ENCODE results near the gene ARHGAP24. TPM values are rescaled to one million over a fixed set of nuclear protein-coding genes. Genes with fewer than 3 reads are reported as not detected.

The ARHGAP24 gene
- polyA plus RNA-seq, 2 of the 4 experiments (the other 2 are of a cell fraction): 1.7 to 12.1 TPM

DNA sequence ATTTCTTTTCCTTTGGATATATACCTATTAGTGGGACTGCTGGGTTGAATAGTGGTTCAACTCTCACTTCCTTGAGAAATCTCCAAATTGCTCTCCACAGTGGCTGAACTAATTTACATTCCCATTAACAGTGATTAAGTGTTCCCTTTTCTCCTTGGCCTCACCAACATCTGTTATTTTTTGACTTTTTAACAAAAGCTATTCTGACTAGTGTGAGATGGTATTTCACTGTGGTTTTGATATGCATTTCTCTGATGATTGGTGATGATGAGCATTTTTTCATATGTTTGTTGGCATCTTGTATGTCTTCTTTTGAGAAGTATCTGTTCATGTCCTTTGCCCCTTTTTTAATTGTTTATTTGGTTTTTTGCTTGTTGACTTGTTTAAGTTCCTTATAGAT, 471.9 kb downstream of the ARHGAP24 start:
- ChIA-PET CTCF (no interaction called here), POLR2A (no interaction called here)
- ATAC-seq (no peak), FAIRE-seq (no peak), DNase-seq (ENCODE audit: low read depth in 1 of 2, low spot score in 1 of 2) (no peak)
- no peak for TF ChIP-seq ZSCAN20 (CRISPR knock-in tag; IDR thresholded peaks at IDR 0.05)
- TF ChIP-seq POLR2AphosphoS2 (conservative IDR thresholded peaks at IDR 0.05; ENCODE audit: low read length): no peak
- no peak for TF ChIP-seq SREBF2 (IDR thresholded peaks at IDR 0.05)
- TF ChIP-seq HDAC2 (IDR thresholded peaks at IDR 0.05): no peak
- TF ChIP-seq HOXB5 (CRISPR knock-in tag; IDR thresholded peaks at IDR 0.05): no peak
- TF ChIP-seq, protein P1, sequence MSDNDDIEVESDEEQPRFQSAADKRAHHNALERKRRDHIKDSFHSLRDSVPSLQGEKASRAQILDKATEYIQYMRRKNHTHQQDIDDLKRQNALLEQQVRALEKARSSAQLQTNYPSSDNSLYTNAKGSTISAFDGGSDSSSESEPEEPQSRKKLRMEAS (IDR thresholded peaks at IDR 0.05): no peak
- no peak for TF ChIP-seq FOXS1 (CRISPR knock-in tag; IDR thresholded peaks at IDR 0.05)
- TF ChIP-seq MAFK (IDR thresholded peaks at IDR 0.05; ENCODE audit: partially characterized antibody): no peak
- no peak for TF ChIP-seq RAD21 (conservative IDR thresholded peaks at IDR 0.05 in 1 of 2, IDR thresholded peaks at IDR 0.05 in 1 of 2)
- TF ChIP-seq ZNF302 (CRISPR knock-in tag; IDR thresholded peaks at IDR 0.05): no peak
- TF ChIP-seq BHLHE40 (IDR thresholded peaks at IDR 0.05; ENCODE audit: low read depth, low read length): no peak
- TF ChIP-seq PHF8 (IDR thresholded peaks at IDR 0.05; ENCODE audit: borderline replicate concordance, low read depth): no peak
- TF ChIP-seq KDM5A (IDR thresholded peaks at IDR 0.05): no peak
- TF ChIP-seq POLR2A (IDR thresholded peaks at IDR 0.05; ENCODE audit: low read length): no peak
- TF ChIP-seq, protein P2, sequence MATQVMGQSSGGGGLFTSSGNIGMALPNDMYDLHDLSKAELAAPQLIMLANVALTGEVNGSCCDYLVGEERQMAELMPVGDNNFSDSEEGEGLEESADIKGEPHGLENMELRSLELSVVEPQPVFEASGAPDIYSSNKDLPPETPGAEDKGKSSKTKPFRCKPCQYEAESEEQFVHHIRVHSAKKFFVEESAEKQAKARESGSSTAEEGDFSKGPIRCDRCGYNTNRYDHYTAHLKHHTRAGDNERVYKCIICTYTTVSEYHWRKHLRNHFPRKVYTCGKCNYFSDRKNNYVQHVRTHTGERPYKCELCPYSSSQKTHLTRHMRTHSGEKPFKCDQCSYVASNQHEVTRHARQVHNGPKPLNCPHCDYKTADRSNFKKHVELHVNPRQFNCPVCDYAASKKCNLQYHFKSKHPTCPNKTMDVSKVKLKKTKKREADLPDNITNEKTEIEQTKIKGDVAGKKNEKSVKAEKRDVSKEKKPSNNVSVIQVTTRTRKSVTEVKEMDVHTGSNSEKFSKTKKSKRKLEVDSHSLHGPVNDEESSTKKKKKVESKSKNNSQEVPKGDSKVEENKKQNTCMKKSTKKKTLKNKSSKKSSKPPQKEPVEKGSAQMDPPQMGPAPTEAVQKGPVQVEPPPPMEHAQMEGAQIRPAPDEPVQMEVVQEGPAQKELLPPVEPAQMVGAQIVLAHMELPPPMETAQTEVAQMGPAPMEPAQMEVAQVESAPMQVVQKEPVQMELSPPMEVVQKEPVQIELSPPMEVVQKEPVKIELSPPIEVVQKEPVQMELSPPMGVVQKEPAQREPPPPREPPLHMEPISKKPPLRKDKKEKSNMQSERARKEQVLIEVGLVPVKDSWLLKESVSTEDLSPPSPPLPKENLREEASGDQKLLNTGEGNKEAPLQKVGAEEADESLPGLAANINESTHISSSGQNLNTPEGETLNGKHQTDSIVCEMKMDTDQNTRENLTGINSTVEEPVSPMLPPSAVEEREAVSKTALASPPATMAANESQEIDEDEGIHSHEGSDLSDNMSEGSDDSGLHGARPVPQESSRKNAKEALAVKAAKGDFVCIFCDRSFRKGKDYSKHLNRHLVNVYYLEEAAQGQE (IDR thresholded peaks at IDR 0.05): no peak
- TF ChIP-seq RFX5 (IDR thresholded peaks at IDR 0.05): no peak
- no peak for TF ChIP-seq CHD2 (IDR thresholded peaks at IDR 0.05; ENCODE audit: low read length, partially characterized antibody)
- Histone ChIP-seq H3K27ac (no peak overlapping the region), H3K4me1 (no peaks in the 10 kb centered on the region; the same call in 2 of the 3 replicates), H3K9me3 (no peaks in the 10 kb centered on the region), H3K4me2 (no peak overlapping the region), H3K4me3 (no peak overlapping the region)

DNA sequence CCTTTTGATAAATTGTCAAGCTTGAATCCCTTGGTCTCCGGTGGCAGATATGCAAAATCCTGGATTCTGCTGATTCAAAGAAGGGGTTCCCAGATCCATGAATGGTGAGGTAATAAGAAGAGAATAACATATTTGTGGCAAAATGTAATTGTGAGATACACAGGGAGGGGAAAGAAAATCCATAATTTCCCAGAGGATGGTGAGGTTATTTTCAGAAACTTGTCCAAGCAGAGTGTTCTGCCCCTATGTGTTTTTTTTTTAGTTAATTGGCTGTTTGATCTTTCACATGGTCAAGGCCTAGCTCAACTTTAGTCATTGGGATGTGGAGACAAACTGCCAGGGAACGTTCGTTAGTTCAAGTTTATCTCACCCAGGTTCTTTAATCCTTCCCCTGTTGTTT, 476.1 kb downstream of the ARHGAP24 start:
- ChIA-PET CTCF (no interaction called here), POLR2A (interaction anchor here (0.6 kb wide), 1 partner anchor 892 kb away, joined by 3 read pairs; no protein-coding TSS in a partner anchor)
- Histone ChIP-seq H3K4me1 (peaks cover 30% of the 10 kb centered on the region), H3K27ac (no peak overlapping the region), H3K4me2 (no peak overlapping the region), H3K4me3 (no peak overlapping the region), H3K9me3 (no peaks in the 10 kb centered on the region)
- no peak for TF ChIP-seq ZNF302 (CRISPR knock-in tag; IDR thresholded peaks at IDR 0.05)
- TF ChIP-seq, protein P3, sequence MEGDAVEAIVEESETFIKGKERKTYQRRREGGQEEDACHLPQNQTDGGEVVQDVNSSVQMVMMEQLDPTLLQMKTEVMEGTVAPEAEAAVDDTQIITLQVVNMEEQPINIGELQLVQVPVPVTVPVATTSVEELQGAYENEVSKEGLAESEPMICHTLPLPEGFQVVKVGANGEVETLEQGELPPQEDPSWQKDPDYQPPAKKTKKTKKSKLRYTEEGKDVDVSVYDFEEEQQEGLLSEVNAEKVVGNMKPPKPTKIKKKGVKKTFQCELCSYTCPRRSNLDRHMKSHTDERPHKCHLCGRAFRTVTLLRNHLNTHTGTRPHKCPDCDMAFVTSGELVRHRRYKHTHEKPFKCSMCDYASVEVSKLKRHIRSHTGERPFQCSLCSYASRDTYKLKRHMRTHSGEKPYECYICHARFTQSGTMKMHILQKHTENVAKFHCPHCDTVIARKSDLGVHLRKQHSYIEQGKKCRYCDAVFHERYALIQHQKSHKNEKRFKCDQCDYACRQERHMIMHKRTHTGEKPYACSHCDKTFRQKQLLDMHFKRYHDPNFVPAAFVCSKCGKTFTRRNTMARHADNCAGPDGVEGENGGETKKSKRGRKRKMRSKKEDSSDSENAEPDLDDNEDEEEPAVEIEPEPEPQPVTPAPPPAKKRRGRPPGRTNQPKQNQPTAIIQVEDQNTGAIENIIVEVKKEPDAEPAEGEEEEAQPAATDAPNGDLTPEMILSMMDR (IDR thresholded peaks at IDR 0.05): no peak
- TF ChIP-seq, protein P1 (IDR thresholded peaks at IDR 0.05): no peak
- no peak for TF ChIP-seq RCOR1 (IDR thresholded peaks at IDR 0.05; ENCODE audit: low read depth, low read length)
- TF ChIP-seq EP300 (IDR thresholded peaks at IDR 0.05): no peak
- TF ChIP-seq CHD2 (IDR thresholded peaks at IDR 0.05; ENCODE audit: low read length, partially characterized antibody): no peak
- TF ChIP-seq TFCP2L1 (CRISPR knock-in tag; IDR thresholded peaks at IDR 0.05): no peak
- no peak for TF ChIP-seq ZC3H11A (IDR thresholded peaks at IDR 0.05)
- no peak for TF ChIP-seq HOXA7 (CRISPR knock-in tag; IDR thresholded peaks at IDR 0.05)
- TF ChIP-seq, protein P4, sequence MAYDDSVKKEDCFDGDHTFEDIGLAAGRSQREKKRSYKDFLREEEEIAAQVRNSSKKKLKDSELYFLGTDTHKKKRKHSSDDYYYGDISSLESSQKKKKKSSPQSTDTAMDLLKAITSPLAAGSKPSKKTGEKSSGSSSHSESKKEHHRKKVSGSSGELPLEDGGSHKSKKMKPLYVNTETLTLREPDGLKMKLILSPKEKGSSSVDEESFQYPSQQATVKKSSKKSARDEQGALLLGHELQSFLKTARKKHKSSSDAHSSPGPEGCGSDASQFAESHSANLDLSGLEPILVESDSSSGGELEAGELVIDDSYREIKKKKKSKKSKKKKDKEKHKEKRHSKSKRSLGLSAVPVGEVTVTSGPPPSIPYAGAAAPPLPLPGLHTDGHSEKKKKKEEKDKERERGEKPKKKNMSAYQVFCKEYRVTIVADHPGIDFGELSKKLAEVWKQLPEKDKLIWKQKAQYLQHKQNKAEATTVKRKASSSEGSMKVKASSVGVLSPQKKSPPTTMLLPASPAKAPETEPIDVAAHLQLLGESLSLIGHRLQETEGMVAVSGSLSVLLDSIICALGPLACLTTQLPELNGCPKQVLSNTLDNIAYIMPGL (CRISPR knock-in tag; IDR thresholded peaks at IDR 0.05; ENCODE audit: borderline replicate concordance): no peak
- no peak for TF ChIP-seq POLR2AphosphoS2 (conservative IDR thresholded peaks at IDR 0.05; ENCODE audit: low read length)
- TF ChIP-seq POLR2A (IDR thresholded peaks at IDR 0.05; ENCODE audit: low read length): no peak
- TF ChIP-seq FOSB (CRISPR knock-in tag; IDR thresholded peaks at IDR 0.05): no peak
- no peak for TF ChIP-seq KDM5A (IDR thresholded peaks at IDR 0.05)
- no peak for TF ChIP-seq FOSL2 (IDR thresholded peaks at IDR 0.05)
- TF ChIP-seq FOSL2 (CRISPR knock-in tag; IDR thresholded peaks at IDR 0.05): no peak
- TF ChIP-seq ESRRA (IDR thresholded peaks at IDR 0.05; ENCODE audit: borderline replicate concordance, low read length): no peak
- no peak for TF ChIP-seq MAFK (IDR thresholded peaks at IDR 0.05; ENCODE audit: partially characterized antibody)
- TF ChIP-seq SMC3 (IDR thresholded peaks at IDR 0.05): no peak
- FAIRE-seq: no peak
- ATAC-seq: no peak
- 97% methylated on average over 3 of the region's 3 CpGs for WGBS (ENCODE audit: missing lambda C conversion rate)
- no peak for DNase-seq (ENCODE audit: low read depth in 1 of 2, low spot score in 1 of 2)

All from A549 (cell line).